SK-N-MC (cell line): ENCODE results near the gene TLR6.

Experiments used
- EZH2 ChIP-seq: fragments of 200-600 bp; sonication (generic); IDR thresholded peaks from one replicate; pipeline ENCODE4 v1.6.1; 2017; ENCODE audit warnings: antibody characterized with exemption
- POLR2AphosphoS5 ChIP-seq: IDR thresholded peaks from 2 replicates; pipeline ENCODE4 v1.6.1; 2012; ENCODE audit warnings: mild to moderate bottlenecking, low read depth, low read length, borderline replicate concordance

GRCh38 chr4:38784141-38784540, 72.5 kb downstream of the TLR6 start:
- TF ChIP-seq EZH2: no peak
- TF ChIP-seq POLR2AphosphoS5: no peak
